Measurements from ENCODE around the gene LRCH4.
"Not testable (repeated sequence)": the region's sequence is repeated elsewhere in the genome, so short reads cannot be mapped to it uniquely, and the experiment has no call there.

Gene LRCH4

DNA sequence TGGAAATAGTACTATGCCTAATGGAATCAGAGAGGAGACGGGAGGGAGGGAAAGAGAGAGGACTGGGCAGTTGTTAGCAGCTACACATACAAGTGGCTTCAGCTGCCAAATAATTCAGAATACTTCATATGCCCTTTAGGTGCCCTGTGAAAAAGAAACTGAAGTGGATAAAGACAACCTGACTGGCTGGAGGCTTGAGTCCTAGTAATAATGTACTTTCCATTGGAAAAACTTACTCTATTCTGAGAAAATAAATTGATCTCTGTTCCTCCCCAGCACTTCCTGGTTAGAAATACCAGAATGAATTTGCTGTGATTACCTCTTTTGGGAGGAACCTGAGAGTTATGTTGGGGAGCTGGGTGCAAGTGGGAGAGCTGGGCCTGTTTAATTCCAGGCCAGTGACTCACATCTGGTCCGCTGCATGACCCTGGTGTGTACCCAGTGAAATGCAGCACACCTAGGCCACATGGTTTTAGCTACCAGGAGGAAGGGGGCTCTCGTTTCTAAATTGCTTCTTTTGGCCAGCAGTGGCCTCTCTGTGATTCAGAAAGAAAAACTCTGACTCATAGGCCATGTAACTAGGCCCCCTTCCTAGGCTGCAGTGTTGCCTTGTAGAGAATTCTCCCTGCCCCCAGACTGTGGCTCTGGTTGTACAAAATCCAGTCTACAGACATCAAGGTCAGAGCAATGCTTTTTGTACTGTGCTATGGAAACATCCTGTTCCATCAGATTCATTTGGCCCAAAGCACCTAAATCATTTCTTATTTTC, 40.4 kb downstream of the LRCH4 start:
- no peak for DNase-seq (ENCODE audit: low read depth in 2 of 2)

GRCh38 chr7:100544967-100545359, 41.0 kb downstream of the LRCH4 start:
- DNase-seq (ENCODE audit: low read depth in 2 of 2): no peak

DNA sequence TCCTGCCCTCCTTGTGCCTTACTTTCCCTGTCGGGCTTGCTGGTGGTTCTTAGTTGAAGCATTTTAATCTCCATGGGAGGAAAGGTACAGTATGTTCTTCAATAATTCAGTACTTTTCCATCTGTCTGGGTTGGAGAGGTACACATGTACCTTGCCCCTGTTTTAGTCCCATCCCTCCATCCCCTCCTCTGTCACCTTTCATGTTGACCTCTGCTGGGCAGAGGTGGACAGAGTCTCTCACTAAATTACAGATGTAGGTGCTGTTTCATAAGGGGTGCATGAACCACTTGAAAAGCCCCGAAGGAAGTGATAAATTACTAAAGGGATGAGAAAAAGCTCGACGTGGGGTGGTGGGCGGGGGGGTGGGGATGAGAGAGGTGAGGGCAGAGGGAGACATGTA, 41.5 kb downstream of the LRCH4 start:
- no peak for DNase-seq (ENCODE audit: low read depth in 2 of 2)

DNA sequence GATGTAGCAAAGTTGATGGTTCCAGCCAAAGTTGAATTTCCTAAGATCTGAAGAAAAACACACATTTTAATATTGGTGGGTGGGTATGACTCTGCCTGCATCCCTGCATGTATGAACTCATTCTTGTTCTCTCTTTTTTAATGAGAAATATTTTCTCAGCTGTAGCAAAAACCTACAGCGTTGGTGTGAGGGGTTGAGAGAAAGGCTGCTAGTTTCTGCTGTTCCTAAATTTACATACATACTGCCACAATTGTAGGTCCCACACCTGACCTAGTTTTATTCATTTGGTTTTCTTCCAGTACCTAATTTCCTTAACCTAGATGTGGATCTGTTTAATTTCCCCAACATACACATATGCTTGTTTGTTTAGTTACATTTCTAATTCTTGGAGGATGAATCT, 42.3 kb downstream of the LRCH4 start:
- DNase-seq (ENCODE audit: low read depth in 2 of 2): no peak

DNA sequence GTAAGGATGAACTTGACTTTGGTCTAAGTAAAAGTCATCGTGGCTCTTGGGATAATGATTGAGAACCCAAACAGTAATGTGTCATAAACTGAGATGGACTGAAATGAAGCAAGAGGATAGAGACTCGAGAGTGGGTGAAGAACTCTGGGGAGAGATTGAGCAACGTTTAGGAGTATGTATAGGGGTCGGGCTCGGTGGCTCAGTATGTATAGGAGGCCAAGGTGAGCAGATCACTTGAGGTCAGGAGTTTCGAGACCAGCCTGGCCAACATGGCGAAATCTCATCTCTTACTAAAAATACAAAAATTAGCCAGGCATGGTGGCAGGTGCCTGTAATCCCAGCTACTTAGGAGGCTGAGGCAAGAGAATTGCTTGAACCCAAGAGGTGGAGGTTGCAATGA, 44.6 kb downstream of the LRCH4 start:
- not testable (repeated sequence) for DNase-seq (ENCODE audit: low read depth in 2 of 2)

DNA sequence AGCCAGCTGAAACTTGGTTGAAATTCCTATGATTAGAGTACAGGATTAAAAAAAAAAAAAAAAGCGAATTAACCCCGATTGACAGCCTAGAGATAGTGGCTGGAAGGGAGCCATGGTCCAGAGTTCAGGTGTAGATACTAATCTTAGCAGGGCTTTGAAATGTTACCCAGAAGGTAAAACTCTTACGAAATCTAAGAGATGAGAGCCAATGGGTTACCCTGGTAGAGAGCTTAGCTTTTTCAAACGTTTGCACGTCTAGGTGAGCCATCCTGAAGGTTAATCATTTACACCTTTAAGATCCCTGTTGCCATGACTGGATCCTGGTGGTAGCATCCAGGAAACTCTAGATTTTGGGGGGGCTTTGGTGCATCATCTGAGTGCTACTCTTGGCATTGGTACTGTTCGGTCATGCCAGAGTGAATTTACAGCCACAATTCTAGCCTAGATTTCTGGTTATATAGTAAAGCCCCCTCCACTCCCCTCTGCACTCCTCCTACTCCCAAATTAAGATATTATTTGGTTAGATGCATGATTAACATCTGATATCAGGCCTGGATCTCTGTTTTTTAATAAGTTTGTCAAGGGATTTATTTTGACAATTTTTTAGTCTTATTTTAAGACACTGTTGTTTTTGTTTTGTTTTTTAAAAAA, 45.7 kb downstream of the LRCH4 start:
- no peak for DNase-seq (ENCODE audit: low read depth in 2 of 2)

DNA sequence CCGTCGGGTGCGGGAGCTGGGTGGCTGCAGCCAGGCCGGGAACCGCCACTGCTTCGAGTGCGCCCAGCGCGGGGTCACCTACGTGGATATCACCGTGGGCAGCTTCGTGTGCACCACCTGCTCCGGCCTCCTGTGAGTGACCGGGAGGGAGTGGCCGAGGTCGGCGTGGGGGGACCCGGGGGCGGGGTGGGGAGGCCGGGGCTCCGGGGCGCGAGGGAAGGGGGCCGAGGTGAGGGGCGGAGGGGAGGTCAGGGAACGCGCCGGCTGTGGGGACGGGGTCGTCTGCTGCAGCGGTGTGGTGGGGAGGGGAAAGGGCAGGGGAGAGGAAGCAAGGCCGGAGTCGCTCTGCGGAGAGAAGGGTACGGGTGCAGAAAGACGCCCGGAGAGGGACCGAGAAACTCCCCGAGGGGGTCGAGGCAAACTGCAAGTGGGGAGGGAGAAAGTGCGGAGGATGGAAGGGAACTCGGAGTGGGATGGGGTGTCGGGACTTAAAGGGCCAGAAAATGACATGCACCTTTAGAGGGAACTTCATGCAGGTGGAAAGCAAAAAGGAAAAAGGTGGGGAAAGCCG, 46.4 kb downstream of the LRCH4 start:
- no peak for DNase-seq (ENCODE audit: low read depth in 2 of 2)

- peak; percentile 99 to 100 for DNase-seq (ENCODE audit: low read depth in 2 of 2)
Measured at GRCh38 chr7:100538654-100539435, 47.1 kb downstream of the LRCH4 start, which contains the start of gene AGFG2. TSS of gene AGFG2 (plus strand) at chr7:100539203. CDS start at chr7:100539347, 144 bp downstream.

- DNase-seq (ENCODE audit: low read depth in 2 of 2): no peak
Measured at GRCh38 chr7:100538348-100538653, 47.6 kb downstream of the LRCH4 start.

DNA sequence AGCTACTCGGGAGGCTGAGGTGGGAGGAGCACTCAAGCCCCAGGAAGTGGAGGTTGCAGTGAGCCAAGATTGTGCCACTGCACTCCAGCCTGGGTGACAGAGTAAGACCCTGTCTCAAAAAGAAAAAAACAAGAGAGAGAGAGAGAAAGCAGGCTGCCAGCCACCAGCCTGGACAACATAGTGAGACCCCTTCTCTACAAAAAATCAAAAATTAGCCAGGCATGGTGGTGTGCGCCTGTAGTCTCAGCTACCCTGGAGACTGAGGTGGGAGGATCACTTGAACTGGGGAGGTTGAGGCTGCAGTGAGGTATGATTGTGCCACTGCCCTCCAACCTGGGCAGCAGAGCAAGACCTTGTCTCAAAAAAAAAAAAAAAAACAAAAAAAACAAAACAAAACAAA, 49.2 kb downstream of the LRCH4 start:
- not testable (repeated sequence) for DNase-seq (ENCODE audit: low read depth in 2 of 2)

DNA sequence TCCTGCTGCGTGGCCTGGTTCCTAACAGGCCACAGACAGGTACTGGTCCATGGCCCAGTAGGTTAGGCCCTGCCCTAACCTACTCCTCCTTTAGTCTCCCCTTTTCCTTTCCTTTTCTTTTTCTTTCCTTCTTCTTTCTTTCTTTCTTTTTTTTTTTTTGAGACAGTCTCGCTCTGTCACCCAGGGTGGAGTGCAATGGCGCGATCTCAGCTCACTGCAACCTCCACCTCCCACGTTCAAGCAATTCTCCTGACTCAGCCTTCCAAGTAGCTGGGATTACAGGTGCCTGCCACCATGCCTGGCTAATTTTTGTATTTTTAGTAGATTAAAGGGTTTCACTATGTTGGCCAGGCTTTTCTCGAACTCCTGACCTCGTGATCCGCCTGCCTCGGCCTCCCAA, 49.9 kb downstream of the LRCH4 start:
- DNase-seq (ENCODE audit: low read depth in 2 of 2): not testable (repeated sequence)

DNA sequence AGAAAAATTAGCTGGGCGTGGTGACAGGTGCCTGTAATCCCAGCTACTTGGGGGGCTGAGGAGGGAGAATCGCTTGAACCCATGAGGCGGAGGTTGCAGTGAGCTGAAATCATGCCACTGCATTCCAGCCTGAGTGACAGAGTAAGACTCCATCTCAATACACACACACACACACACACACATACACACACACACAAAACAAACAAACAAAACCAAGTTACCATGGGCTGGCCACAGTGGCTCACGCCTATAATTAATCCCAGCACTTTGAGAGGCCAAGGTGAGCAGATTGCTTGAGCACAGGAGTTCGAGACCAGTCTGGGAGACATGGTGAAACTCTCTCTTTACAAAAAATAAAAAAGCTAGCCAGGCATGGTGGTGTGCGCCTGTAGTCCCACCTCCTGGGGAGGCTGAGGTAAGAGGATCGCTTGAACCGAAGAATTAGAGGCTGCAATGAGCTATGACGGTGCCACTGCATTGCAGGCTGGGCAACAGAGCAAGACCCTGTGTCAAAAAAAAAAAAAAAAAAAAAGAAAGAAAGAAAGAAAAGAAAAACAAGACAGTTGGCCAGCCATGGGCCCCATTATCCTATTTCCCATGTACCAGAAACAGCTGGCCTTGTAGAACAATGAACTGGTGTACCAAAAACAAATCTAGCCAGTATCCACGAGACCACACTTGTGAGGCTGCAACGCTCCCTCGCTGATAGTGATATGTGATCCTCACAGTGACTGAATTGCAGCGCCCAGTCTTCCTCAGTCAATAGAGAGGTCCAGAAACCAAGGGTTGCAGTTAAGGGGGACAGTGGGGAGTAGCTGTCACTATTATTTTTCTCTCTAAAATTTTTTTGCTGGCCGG, 53.5 kb downstream of the LRCH4 start:
- DNase-seq (ENCODE audit: low read depth in 2 of 2): no peak

DNA sequence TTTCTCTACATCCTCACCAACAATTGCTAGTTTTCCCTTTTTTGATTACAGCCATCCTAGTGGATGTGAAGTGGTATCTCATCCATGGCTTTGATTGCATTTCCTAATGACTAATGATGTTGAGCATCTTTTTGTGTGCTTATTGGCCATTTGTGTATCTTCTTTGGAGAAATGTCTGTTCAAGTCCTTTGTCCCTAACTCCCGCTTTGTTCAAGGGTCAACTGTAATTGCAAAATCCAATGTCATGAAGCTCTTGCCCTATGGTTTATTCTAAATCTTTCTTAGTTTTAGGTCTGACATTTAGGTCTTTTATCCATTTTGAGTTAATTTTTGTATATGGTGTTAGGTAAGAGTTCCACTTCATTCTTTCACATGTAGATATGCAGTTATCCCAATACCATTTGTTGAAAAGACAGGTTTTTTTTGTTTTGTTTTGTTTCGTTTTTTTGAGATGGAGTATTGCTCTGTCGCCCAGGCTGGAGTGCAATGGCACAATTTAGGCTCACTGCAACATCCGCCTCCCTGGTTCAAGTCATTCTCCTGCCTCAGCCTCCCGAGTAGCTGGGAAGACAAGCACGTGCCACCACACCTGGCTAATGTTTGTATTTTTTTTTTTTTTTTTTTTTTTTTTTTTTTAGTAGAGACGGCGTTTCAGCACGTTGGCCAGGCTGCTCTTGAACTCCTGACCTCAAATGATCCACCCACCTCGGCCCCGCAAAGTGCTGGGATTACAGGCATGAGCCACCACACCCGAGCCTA, 57.6 kb downstream of the LRCH4 start:
- DNase-seq (ENCODE audit: low read depth in 2 of 2): not testable (repeated sequence)
